HCT116 (cell line): ENCODE measurements around the gene G2E3.

Experiments
- CTCF ChIP-seq, 3 experiments: fragments of 200-600 bp in 1 of 3; sonication (generic) in 1 of 3; IDR thresholded peaks in 2 of 3; conservative IDR thresholded peaks in 1 of 3; 2 replicates each; pipeline ENCODE4 v1.5.1; 2012 to 2017; ENCODE audit warnings: low read depth in 2 of 3, low read length in 2 of 3, antibody characterized with exemption in 1 of 3, borderline replicate concordance in 1 of 3, control low read depth in 1 of 3, mild to moderate bottlenecking in 1 of 3, mixed read lengths in 1 of 3, mixed run types in 1 of 3, moderate library complexity in 1 of 3; ENCODE audit not compliant: insufficient read depth in 1 of 3
- POLR2A ChIP-seq: IDR thresholded peaks from 2 replicates; pipeline ENCODE4 v1.7.0; 2011; ENCODE audit warnings: borderline replicate concordance; ENCODE audit not compliant: insufficient read depth, insufficient read length; ENCODE audit errors: extremely low read depth
- POLR2AphosphoS5 ChIP-seq: IDR thresholded peaks from 2 replicates; pipeline ENCODE4 v1.6.1; 2011; ENCODE audit warnings: mild to moderate bottlenecking, low read depth, low read length, moderate library complexity

GRCh38 chr14:30518867-30519560, 39.9 kb upstream of the G2E3 start:
- TF ChIP-seq POLR2AphosphoS5 (no peak), POLR2A (no peak), CTCF (IDR thresholded peaks at IDR 0.05 in 2 of 3, conservative IDR thresholded peaks at IDR 0.05 in 1 of 3; ENCODE audit: borderline replicate concordance in 1 of 3, insufficient read depth in 1 of 3, low read depth in 2 of 3, low read length in 2 of 3) (no peak)
